Stimulated activated CD8-positive, alpha-beta memory T cell treated with anti-CD3 and anti-CD28 coated beads, Interleukin-15, amount 100 ng/mL, for 48 hours (primary cell): ENCODE measurements around the gene IFNL2.
"Not testable (repeated sequence)": the region's sequence is repeated elsewhere in the genome, so short reads cannot be mapped to it uniquely, and the experiment has no call there.

ENCODE experiments used
- DNase-seq, 2 donors: peaks; one replicate each; pipeline ENCODE4 v3.0.0-alpha.2; 2020; ENCODE audit warnings: low read depth in 2 of 2

Gene IFNL2

GRCh38 chr19:39296906-39297305 is 28.7 kb downstream of the IFNL2 start:
- no peak for DNase-seq

- DNase-seq = peak; percentile 58 to 63
These were observed 29.9 kb downstream of the IFNL2 start for GRCh38 chr19:39297931-39298634.

- no peak for DNase-seq
These were observed 31.2 kb downstream of the IFNL2 start for GRCh38 chr19:39299404-39299803.

- no peak for DNase-seq
These were observed 31.6 kb downstream of the IFNL2 start for GRCh38 chr19:39299832-39300231.

GRCh38 chr19:39301021-39301420 is 32.8 kb downstream of the IFNL2 start:
- DNase-seq = no peak

- no peak for DNase-seq
These were observed 33.4 kb downstream of the IFNL2 start for GRCh38 chr19:39301562-39301961.

- no peak for DNase-seq
These were observed 35.4 kb downstream of the IFNL2 start for GRCh38 chr19:39303373-39304184.

GRCh38 chr19:39304185-39304513 is 36.0 kb downstream of the IFNL2 start:
- no peak for DNase-seq

GRCh38 chr19:39304701-39305571 is 36.7 kb downstream of the IFNL2 start:
- no peak for DNase-seq

GRCh38 chr19:39306075-39306474 is 37.9 kb downstream of the IFNL2 start:
- no peak for DNase-seq

GRCh38 chr19:39307046-39307821 is 39.0 kb downstream of the IFNL2 start:
- DNase-seq = no peak

- DNase-seq = no peak
These were observed 39.8 kb downstream of the IFNL2 start for GRCh38 chr19:39307822-39308530.

GRCh38 chr19:39308531-39309304 is 40.5 kb downstream of the IFNL2 start:
- DNase-seq = no peak

- not testable (repeated sequence) for DNase-seq
These were observed 41.1 kb downstream of the IFNL2 start for GRCh38 chr19:39309305-39309670.

- no peak for DNase-seq
These were observed 42.5 kb downstream of the IFNL2 start for GRCh38 chr19:39310558-39311311.

GRCh38 chr19:39314016-39314728 is 46.0 kb downstream of the IFNL2 start:
- DNase-seq = no peak

GRCh38 chr19:39315933-39316332 is 47.7 kb downstream of the IFNL2 start:
- DNase-seq = no peak

GRCh38 chr19:39316627-39317321 is 48.6 kb downstream of the IFNL2 start:
- DNase-seq = no peak
